Activated CD4-positive, alpha-beta memory T cell treated with anti-CD3 and anti-CD28 coated beads, Interleukin-2, amount 10 ng/mL, durations not matched to agents 7 days and 5 days (primary cell): ENCODE results near the gene FOXR1. TPM values are rescaled to one million over a fixed set of nuclear protein-coding genes. Genes with fewer than 3 reads are reported as not detected.
"Not testable (repeated sequence)": the region's sequence is repeated elsewhere in the genome, so short reads cannot be mapped to it uniquely, and the experiment has no call there.

ENCODE experiments used
- CTCF ChIA-PET: fragments of 350-600 bp; sonication (Branson Sonifier 250); formaldehyde crosslinking; loops from one replicate; lab custom pipeline; 2021; ENCODE audit warnings: antibody characterized with exemption, inconsistent platforms; lab: Charles Lee
- POLR2A ChIA-PET: fragments of 350-600 bp; sonication (Branson Sonifier 250); formaldehyde crosslinking; loops from one replicate; lab custom pipeline; 2021; ENCODE audit warnings: antibody characterized with exemption; lab: Charles Lee
- DNase-seq: peaks from one replicate; pipeline ENCODE4 v3.0.0-alpha.2; 2020
- H3K27ac Mint-ChIP-seq: one replicate; pipeline ENCODE4 v1.8.0; 2021; ENCODE audit warnings: mild to moderate bottlenecking, mixed read lengths
- H3K27me3 Mint-ChIP-seq: one replicate; pipeline ENCODE4 v1.8.0; 2021; ENCODE audit warnings: mixed read lengths
- H3K36me3 Mint-ChIP-seq: one replicate; pipeline ENCODE4 v1.8.0; 2021; ENCODE audit warnings: low read depth, mixed read lengths
- H3K4me1 Mint-ChIP-seq: one replicate; pipeline ENCODE4 v1.8.0; 2021; ENCODE audit warnings: mixed read lengths
- H3K4me3 Mint-ChIP-seq: one replicate; pipeline ENCODE4 v1.8.0; 2021; ENCODE audit warnings: mild to moderate bottlenecking, mixed read lengths
- H3K9me3 Mint-ChIP-seq: one replicate; pipeline ENCODE4 v1.8.0; 2021; ENCODE audit warnings: mixed read lengths
- total RNA-seq, 2 experiments: library from RNA; stranded (reverse); gene quantifications; one replicate each; pipeline ENCODE4 v1.2.3, GENCODE V29; 2021

Gene FOXR1
- total RNA-seq, 2 experiments from 2014 or later: not detected

- not testable (repeated sequence) for H3K27me3 Mint-ChIP-seq, H3K27ac Mint-ChIP-seq, H3K36me3 Mint-ChIP-seq, H3K4me3 Mint-ChIP-seq, H3K9me3 Mint-ChIP-seq, DNase-seq, H3K4me1 Mint-ChIP-seq
- ChIA-PET CTCF (interaction anchor here (0.6 kb wide), 1 partner anchor 222 kb away, joined by 3 read pairs; the partner anchor contains the start of gene CBL), POLR2A (interaction anchor here (1.1 kb wide), 1 partner anchor 13 kb away, joined by 4 read pairs; the partner anchor contains the start of gene CENATAC)
Observed at GRCh38 chr11:118984337-118984736, 12.8 kb downstream of the FOXR1 start.

DNA sequence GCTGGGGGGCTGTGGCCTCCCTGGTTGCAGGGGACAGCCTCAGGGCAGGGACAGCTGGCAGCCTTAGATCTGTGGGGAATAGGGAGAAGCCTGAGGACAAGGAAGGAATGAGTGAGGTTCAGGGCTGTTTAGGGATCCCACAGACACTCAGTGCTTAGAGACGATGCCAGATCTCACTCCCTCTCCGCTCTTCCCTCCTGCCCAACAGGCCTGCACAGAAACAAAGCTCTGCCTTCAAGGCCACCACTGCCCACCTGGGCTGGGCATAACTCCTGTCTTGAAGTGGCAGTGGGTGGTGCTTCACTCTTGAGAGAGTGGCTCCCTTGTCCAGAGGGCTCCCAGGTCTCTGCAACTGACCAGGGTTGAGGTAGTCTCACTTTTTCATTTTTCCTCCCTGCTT, 13.3 kb downstream of the FOXR1 start:
- ChIA-PET CTCF (interaction anchor here (0.6 to 1.4 kb wide), 3 partner anchors 27 to 466 kb away, joined by 3 to 5 read pairs (median 4); partner anchors contain the start of gene CBL), POLR2A (interaction anchor here (1.1 kb wide), 1 partner anchor 13 kb away, joined by 4 read pairs; the partner anchor contains the start of gene CENATAC)

GRCh38 chr11:118988280-118988679, 16.7 kb downstream of the FOXR1 start:
- CTCF ChIA-PET: interaction anchor here (0.7 to 1.9 kb wide), 2 partner anchors 10 to 45 kb away, joined by 3 to 6 read pairs; partner anchors contain the start of gene CENATAC
- Mint-ChIP-seq H3K9me3 (no peaks in the 10 kb centered on the region), H3K4me1 (no peaks in the 10 kb centered on the region), H3K27ac (no peak overlapping the region), H3K36me3 (peaks cover 3% of the 10 kb centered on the region), H3K27me3 (no peaks in the 10 kb centered on the region), H3K4me3 (no peak overlapping the region)
- POLR2A ChIA-PET: interaction anchor here (1.4 kb wide), 1 partner anchor 9 kb away, joined by 5 read pairs; the partner anchor contains the start of gene CENATAC
- DNase-seq: no peak

More for the DNA sequence above, 13.3 kb downstream of the FOXR1 start:
- Mint-ChIP-seq H3K9me3 (no peaks in the 10 kb centered on the region), H3K36me3 (no peaks in the 10 kb centered on the region), H3K27me3 (no peaks in the 10 kb centered on the region), H3K4me3 (no peak overlapping the region), H3K27ac (no peak overlapping the region), H3K4me1 (no peaks in the 10 kb centered on the region)
- no peak for DNase-seq

DNA sequence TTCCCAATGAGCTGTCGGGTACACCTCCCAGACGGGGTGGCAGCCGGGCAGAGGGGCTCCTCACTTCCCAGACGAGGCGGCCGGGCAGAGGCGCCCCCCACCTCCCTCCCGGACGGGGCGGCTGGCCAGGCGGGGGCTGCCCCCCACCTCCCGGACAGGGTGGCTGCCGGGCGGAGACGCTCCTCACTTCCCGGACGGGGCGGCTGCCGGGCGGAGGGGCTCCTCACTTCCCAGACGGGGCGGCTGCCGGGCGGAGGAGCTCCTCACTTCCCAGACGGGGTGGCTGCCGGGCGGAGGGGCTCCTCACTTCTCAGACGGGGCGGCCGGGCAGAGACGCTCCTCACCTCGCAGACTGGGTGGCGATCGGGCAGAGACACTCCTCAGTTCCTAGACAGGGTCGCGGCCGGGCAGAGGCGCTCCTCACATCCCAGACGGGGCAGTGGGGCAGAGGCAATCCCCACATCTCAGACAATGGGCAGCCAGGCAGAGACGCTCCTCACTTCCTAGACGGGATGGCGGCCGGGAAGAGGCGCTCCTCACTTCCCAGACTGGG, 20.0 kb downstream of the FOXR1 start:
- H3K4me3 Mint-ChIP-seq, H3K4me1 Mint-ChIP-seq, POLR2A ChIA-PET, CTCF ChIA-PET, H3K27me3 Mint-ChIP-seq, H3K36me3 Mint-ChIP-seq, H3K9me3 Mint-ChIP-seq, DNase-seq, H3K27ac Mint-ChIP-seq: not testable (repeated sequence)

- CTCF ChIA-PET: interaction anchor here (0.8 to 3.0 kb wide), 8 partner anchors 8 to 341 kb away, joined by 3 to 12 read pairs (median 4); partner anchors contain the start of gene SLC37A4
- Mint-ChIP-seq H3K4me3 (peak overlapping the region; percentile 99), H3K9me3 (no peaks in the 10 kb centered on the region), H3K4me1 (peaks cover 36% of the 10 kb centered on the region), H3K36me3 (peaks cover 35% of the 10 kb centered on the region), H3K27ac (peak overlapping the region; percentile 95), H3K27me3 (no peaks in the 10 kb centered on the region)
- POLR2A ChIA-PET: interaction anchor here (0.7 to 5.7 kb wide), 34 partner anchors 8 to 324 kb away, joined by 3 to 150 read pairs (median 5); partner anchors contain the start of genes C2CD2L, CBL, DDX6 and HMBS
- peak; percentile 48 for DNase-seq
Observed at GRCh38 chr11:118996926-118997626, 25.5 kb downstream of the FOXR1 start.

DNA sequence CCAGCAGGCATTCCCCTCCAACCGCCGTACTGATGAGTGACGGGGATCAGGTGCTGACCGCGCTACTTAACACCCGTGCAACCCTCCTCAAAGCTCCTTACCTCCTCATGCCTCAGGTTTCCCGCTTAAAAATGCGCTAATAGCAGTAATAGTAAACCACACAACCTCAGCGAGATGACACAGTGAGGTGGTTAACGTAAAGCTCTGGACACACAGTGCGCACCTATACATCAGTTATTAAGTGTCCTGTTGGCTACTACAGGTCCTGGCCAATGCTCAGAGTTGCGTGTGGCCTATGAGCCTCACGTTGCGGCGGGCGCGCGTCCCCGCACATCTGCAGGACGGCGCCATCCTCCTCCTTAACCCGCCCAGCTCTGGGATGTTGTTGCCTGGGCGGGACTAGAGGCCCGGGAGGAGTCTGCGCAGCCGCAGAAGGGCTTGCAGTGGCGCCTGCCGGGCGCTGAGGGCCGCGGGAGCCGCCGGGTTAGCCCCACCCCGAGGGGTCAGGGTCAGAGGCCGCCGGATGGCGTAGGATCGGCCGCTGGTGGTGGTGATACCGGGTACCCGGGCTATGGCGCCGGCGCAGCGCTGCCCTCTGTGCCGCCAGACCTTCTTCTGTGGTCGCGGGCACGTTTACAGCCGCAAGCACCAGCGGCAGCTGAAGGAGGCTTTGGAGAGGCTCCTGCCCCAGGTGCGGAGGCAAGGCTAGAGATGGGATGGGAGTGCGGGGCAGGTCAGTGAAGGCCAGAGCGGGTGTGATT, 26.2 kb downstream of the FOXR1 start, which contains the start of gene CENATAC:
Gene CENATAC (plus strand): TSS at position 512 of the 761 bp plus-strand sequence. CDS start 60 bp downstream, at position 572.
- Mint-ChIP-seq H3K36me3 (peaks cover 41% of the 10 kb centered on the region), H3K4me3 (peak within 1 kb of the TSS; percentile 99), H3K9me3 (no peaks in the 10 kb centered on the region), H3K27ac (peak within 1 kb of the TSS; percentile 95), H3K27me3 (no peaks in the 10 kb centered on the region), H3K4me1 (peaks cover 36% of the 10 kb centered on the region)
- ChIA-PET POLR2A (interaction anchor here (0.7 to 5.7 kb wide), 35 partner anchors 9 to 323 kb away, joined by 3 to 150 read pairs (median 5); partner anchors contain the start of genes C2CD2L, CBL, DDX6 and HMBS), CTCF (interaction anchor here (0.8 to 3.0 kb wide), 8 partner anchors 8 to 340 kb away, joined by 3 to 12 read pairs (median 4); partner anchors contain the start of gene SLC37A4)
- peak; percentile 98 for DNase-seq

GRCh38 chr11:118998388-118998717, 26.8 kb downstream of the FOXR1 start:
- ChIA-PET CTCF (interaction anchor here (1.9 to 3.0 kb wide), 3 partner anchors 9 to 33 kb away, joined by 5 to 12 read pairs (median 6); partner anchors contain the start of gene SLC37A4), POLR2A (interaction anchor here (0.9 to 5.7 kb wide), 22 partner anchors 9 to 323 kb away, joined by 3 to 150 read pairs (median 8); partner anchors contain the start of genes C2CD2L, DDX6, HMBS and HYOU1)
- Mint-ChIP-seq H3K27me3 (no peaks in the 10 kb centered on the region), H3K4me1 (peaks cover 38% of the 10 kb centered on the region), H3K27ac (peak overlapping the region; percentile 95), H3K4me3 (peak overlapping the region; percentile 99), H3K36me3 (peaks cover 46% of the 10 kb centered on the region), H3K9me3 (no peaks in the 10 kb centered on the region)
- DNase-seq: no peak

DNA sequence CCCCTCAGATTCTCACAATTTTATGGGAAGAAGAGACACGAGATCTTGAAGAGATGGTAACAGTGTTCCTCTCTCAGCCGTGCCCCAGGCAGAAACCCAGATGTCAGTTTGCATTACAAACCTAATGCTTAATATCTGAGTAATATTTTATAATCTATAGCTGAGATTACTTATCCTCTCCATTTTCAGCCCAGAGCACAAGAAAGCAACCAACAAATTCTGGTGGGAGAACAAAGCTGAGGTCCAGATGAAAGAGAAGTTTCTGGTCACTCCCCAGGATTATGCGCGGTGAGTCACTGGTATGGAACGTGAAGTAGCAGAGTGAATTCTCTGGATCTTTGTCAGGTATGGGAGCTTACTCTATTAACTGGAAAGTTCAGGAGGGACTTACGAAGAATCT, 27.3 kb downstream of the FOXR1 start:
- no peaks in the 10 kb centered on the region for H3K9me3 Mint-ChIP-seq
- peaks cover 38% of the 10 kb centered on the region for H3K4me1 Mint-ChIP-seq
- H3K27me3 Mint-ChIP-seq: no peaks in the 10 kb centered on the region
- H3K4me3 Mint-ChIP-seq: peak overlapping the region; percentile 99
- CTCF ChIA-PET: interaction anchor here (1.0 to 3.0 kb wide), 3 partner anchors 9 to 57 kb away, joined by 3 to 12 read pairs (median 6); partner anchors contain the start of gene SLC37A4
- POLR2A ChIA-PET: interaction anchor here (2.0 to 5.7 kb wide), 5 partner anchors 16 to 208 kb away, joined by 9 to 150 read pairs (median 26); partner anchors contain the start of genes DDX6, RPS25, TRAPPC4 and VPS11
- peaks cover 50% of the 10 kb centered on the region for H3K36me3 Mint-ChIP-seq
- DNase-seq: no peak
- peak overlapping the region; percentile 95 for H3K27ac Mint-ChIP-seq

DNA sequence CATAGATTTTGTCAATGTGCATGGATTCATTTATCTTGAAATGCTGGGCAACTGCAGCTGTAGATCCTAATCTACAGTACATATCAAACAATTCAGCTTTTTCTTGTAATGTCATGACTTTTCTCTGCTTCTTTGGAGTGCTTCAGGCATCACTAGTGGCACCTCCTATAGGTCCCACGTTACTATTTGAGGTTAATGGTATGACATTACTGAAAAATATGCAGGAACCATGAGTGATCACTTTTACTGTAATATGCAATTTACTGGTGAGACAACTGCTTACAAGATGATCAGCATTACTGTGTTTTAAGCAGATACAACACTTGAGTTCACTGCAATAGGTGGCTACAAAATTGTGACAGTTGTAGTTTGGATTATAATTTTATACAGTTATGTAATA, 29.3 kb downstream of the FOXR1 start:
- ChIA-PET POLR2A (interaction anchor here (1.6 to 5.7 kb wide), 2 partner anchors 14 to 56 kb away, joined by 6 to 150 read pairs; partner anchors contain the start of genes RPS25 and TRAPPC4), CTCF (no interaction called here)

DNA sequence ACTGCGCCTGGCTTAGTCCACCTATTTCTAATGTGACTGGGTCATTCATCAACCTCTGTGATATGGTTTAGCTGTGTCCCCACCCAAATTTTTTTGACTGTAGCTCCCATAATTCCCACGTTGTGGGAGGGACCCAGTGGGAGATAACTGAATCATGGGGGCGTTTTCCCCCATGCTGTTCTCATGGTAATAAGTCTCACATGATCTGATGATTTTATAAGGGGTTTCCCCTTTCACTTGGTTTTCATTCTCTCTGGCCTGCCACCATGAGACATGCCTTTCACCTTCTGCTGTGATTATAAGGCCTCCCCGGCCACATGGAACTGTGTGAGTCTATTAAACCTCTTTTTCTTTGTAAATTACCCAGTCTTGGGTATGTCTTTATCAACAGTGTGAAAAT, 35.1 kb downstream of the FOXR1 start:
- DNase-seq: no peak
- no peaks in the 10 kb centered on the region for H3K9me3 Mint-ChIP-seq
- H3K27me3 Mint-ChIP-seq: no peaks in the 10 kb centered on the region
- no peak overlapping the region for H3K27ac Mint-ChIP-seq
- peaks cover 56% of the 10 kb centered on the region for H3K36me3 Mint-ChIP-seq
- ChIA-PET POLR2A (no interaction called here), CTCF (interaction anchor here (0.7 kb wide), 1 partner anchor 12 kb away, joined by 4 read pairs; no protein-coding TSS in a partner anchor)
- H3K4me1 Mint-ChIP-seq: peaks cover 10% of the 10 kb centered on the region
- H3K4me3 Mint-ChIP-seq: no peak overlapping the region

More for the DNA sequence above, 29.3 kb downstream of the FOXR1 start:
- H3K4me3 Mint-ChIP-seq: no peak overlapping the region
- no peak for DNase-seq
- H3K27ac Mint-ChIP-seq: no peak overlapping the region
- H3K27me3 Mint-ChIP-seq: no peaks in the 10 kb centered on the region
- H3K9me3 Mint-ChIP-seq: no peaks in the 10 kb centered on the region
- H3K4me1 Mint-ChIP-seq: peaks cover 41% of the 10 kb centered on the region
- peaks cover 56% of the 10 kb centered on the region for H3K36me3 Mint-ChIP-seq

- H3K4me1 Mint-ChIP-seq: peaks cover 31% of the 10 kb centered on the region
- H3K36me3 Mint-ChIP-seq: peaks cover 75% of the 10 kb centered on the region
- CTCF ChIA-PET: no interaction called here
- H3K4me3 Mint-ChIP-seq: no peak overlapping the region
- H3K27ac Mint-ChIP-seq: no peak overlapping the region
- no peaks in the 10 kb centered on the region for H3K27me3 Mint-ChIP-seq
- no peaks in the 10 kb centered on the region for H3K9me3 Mint-ChIP-seq
- no peak for DNase-seq
- POLR2A ChIA-PET: interaction anchor here (12.8 kb wide), 1 partner anchor 13 kb away, joined by 150 read pairs; the partner anchor contains the start of gene CENATAC
Observed at GRCh38 chr11:119011476-119012053, 40.0 kb downstream of the FOXR1 start.
